GM12864 (cell line): Measurements from ENCODE around the gene THY1.
A peak's percentile ranks its signal among the peaks of the same experiment; 100 is the strongest.

ENCODE experiments used
- DNase-seq: peaks from one replicate; pipeline ENCODE4 v3.0.0-alpha.2; 2011; ENCODE audit warnings: low read depth
- H3K4me3 ChIP-seq: 2 replicates; pipeline ENCODE4 v1.5.1; 2011; ENCODE audit warnings: mild to moderate bottlenecking, low read depth, low read length, control low read depth
- CTCF ChIP-seq: IDR thresholded peaks from 2 replicates; pipeline ENCODE4 v1.5.1; 2011; ENCODE audit warnings: low read depth, mild to moderate bottlenecking, moderate library complexity, low read length, control low read depth, inconsistent platforms; ENCODE audit errors: missing control alignments

The THY1 gene

GRCh38 chr11:119422809-119423508, at the start of gene THY1:
Gene THY1, minus strand, starts transcription at chr11:119423172. Its CDS starts 2,267 bp downstream, at chr11:119420905.
- H3K4me3 ChIP-seq: peak within 1 kb of the TSS; percentile 30
- DNase-seq: no peak
- TF ChIP-seq CTCF: no peak

GRCh38 chr11:119472186-119472855, 49.3 kb upstream of the THY1 start:
- DNase-seq: no peak
- no peak overlapping the region for H3K4me3 ChIP-seq
- TF ChIP-seq CTCF: no peak

- no peak for DNase-seq
- no peak overlapping the region for H3K4me3 ChIP-seq
- TF ChIP-seq CTCF: no peak
These were observed 48.4 kb upstream of the THY1 start for GRCh38 chr11:119471329-119471728.

GRCh38 chr11:119470317-119471291, 47.6 kb upstream of the THY1 start:
- no peak overlapping the region for H3K4me3 ChIP-seq
- no peak for TF ChIP-seq CTCF
- DNase-seq: no peak

GRCh38 chr11:119469506-119469905, 46.5 kb upstream of the THY1 start:
- TF ChIP-seq CTCF: no peak
- no peak for DNase-seq
- no peak overlapping the region for H3K4me3 ChIP-seq

GRCh38 chr11:119468511-119468910, 45.5 kb upstream of the THY1 start:
- TF ChIP-seq CTCF: no peak
- no peak for DNase-seq
- no peak overlapping the region for H3K4me3 ChIP-seq
